Type B pancreatic cell (in vitro differentiated cells): ENCODE results near the gene IGFBP3. TPM values are rescaled to one million over a fixed set of nuclear protein-coding genes. Genes with fewer than 3 reads are reported as not detected.

Experiments
- DNase-seq: peaks from one replicate; pipeline ENCODE4 v3.0.0; 2021; ENCODE audit warnings: mixed read lengths; ENCODE audit not compliant: unreplicated experiment; ENCODE audit errors: extremely low spot score
- H3K27ac Mint-ChIP-seq: 2 replicates; pipeline ENCODE4 v1.8.0; 2021; ENCODE audit warnings: mild to moderate bottlenecking, mixed read lengths
- H3K27me3 Mint-ChIP-seq: 2 replicates; pipeline ENCODE4 v1.8.0; 2021; ENCODE audit warnings: mixed read lengths
- H3K36me3 Mint-ChIP-seq: 2 replicates; pipeline ENCODE4 v1.8.0; 2021; ENCODE audit warnings: mixed read lengths
- H3K4me1 Mint-ChIP-seq: one replicate; pipeline ENCODE4 v1.8.0; 2021; ENCODE audit warnings: mixed read lengths; ENCODE audit not compliant: unreplicated experiment
- H3K4me3 Mint-ChIP-seq: 2 replicates; pipeline ENCODE4 v1.8.0; 2021; ENCODE audit warnings: mild to moderate bottlenecking, mixed read lengths
- H3K9me3 Mint-ChIP-seq: 2 replicates; pipeline ENCODE4 v1.8.0; 2021; ENCODE audit warnings: mixed read lengths
- total RNA-seq: library from RNA; stranded (reverse); gene quantifications from 2 replicates; pipeline ENCODE4 v1.2.1, GENCODE V29; 2021; ENCODE audit warnings: low replicate concordance
- TF ChIP-seq, protein P1 (sequence below): fragments of 200-600 bp; sonication (generic); conservative IDR thresholded peaks from 2 replicates; pipeline ENCODE4 v1.5.0; 2021; ENCODE audit warnings: antibody characterized with exemption, mild to moderate bottlenecking

The IGFBP3 gene
- total RNA-seq, 1 donor from 2014 or later = 336 TPM

DNA sequence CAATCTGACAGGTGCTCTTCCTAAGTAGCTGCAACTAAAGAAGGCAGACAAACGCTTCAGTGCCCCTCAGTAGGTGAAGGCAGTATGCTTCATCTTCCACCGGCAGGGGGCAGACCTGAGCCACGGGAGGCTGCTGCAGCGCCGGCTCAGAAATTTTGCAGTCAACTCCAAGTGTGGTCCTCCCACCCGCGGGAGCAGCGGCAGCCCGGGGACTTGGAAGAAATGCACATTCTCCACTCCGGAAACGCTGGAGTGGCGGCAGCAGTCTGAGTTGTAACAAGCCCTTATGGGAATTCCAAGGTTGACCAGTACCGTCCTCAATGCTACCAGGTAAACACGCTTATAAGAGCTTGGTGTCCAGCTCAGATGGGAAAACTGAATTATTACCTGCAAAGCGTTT, 3.4 kb downstream of the IGFBP3 start:
- Mint-ChIP-seq H3K36me3 (peaks cover 18% of the 10 kb centered on the region), H3K27me3 (peaks cover 50% of the 10 kb centered on the region), H3K4me3 (peak overlapping the region; percentile 90), H3K9me3 (no peaks in the 10 kb centered on the region), H3K27ac (peak overlapping the region; percentile 79), H3K4me1 (peaks cover 15% of the 10 kb centered on the region)
- DNase-seq = peak; percentile 90
- TF ChIP-seq, protein P1, sequence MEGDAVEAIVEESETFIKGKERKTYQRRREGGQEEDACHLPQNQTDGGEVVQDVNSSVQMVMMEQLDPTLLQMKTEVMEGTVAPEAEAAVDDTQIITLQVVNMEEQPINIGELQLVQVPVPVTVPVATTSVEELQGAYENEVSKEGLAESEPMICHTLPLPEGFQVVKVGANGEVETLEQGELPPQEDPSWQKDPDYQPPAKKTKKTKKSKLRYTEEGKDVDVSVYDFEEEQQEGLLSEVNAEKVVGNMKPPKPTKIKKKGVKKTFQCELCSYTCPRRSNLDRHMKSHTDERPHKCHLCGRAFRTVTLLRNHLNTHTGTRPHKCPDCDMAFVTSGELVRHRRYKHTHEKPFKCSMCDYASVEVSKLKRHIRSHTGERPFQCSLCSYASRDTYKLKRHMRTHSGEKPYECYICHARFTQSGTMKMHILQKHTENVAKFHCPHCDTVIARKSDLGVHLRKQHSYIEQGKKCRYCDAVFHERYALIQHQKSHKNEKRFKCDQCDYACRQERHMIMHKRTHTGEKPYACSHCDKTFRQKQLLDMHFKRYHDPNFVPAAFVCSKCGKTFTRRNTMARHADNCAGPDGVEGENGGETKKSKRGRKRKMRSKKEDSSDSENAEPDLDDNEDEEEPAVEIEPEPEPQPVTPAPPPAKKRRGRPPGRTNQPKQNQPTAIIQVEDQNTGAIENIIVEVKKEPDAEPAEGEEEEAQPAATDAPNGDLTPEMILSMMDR = peak; percentile 98

DNA sequence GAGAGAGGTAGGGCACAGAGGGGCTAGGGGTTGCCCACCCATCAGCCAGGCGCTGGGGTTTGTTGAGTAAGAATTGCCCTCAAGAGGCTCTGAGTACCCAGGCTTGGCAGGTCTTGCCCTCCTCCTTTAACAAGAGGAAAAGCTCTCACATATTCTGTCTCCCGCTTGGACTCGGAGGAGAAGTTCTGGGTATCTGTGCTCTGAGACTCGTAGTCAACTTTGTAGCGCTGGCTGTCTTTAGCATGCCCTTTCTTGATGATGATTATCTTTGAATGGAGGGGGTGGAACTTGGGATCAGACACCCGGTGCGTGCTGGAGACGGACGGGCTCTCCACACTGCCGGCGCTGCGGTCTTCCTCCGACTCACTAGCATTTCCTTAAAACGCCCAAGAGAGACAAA, 4.0 kb downstream of the IGFBP3 start:
- H3K27ac Mint-ChIP-seq = peak overlapping the region; percentile 79

DNA sequence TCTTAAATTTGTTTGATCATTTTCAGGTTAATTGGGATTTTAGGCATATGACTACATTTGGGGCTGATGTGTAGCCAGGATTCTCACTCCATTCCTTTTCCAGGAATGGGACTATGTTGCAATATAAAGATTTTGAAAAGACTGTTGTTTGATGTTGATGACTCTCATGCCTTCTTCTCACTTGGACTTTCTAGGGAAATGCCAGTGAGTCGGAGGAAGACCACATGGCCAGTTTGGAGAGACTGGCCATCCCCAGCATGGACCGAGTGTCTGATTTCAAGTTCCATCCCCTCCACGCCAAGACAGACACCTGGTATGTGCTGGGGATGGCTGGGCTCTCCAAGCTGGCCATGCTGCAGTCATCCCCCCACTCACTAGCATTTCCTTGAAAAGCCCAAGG, 5.5 kb downstream of the IGFBP3 start:
- H3K4me1 Mint-ChIP-seq = peaks cover 6% of the 10 kb centered on the region
- H3K27ac Mint-ChIP-seq = peak overlapping the region; percentile 71
- H3K9me3 Mint-ChIP-seq = no peaks in the 10 kb centered on the region
- peak overlapping the region; percentile 22 for H3K4me3 Mint-ChIP-seq
- H3K27me3 Mint-ChIP-seq = peaks cover 37% of the 10 kb centered on the region
- no peak for DNase-seq
- peaks cover 22% of the 10 kb centered on the region for H3K36me3 Mint-ChIP-seq
- TF ChIP-seq, protein P1 = no peak

More for the DNA sequence above, 4.0 kb downstream of the IGFBP3 start:
- Mint-ChIP-seq H3K9me3 (no peaks in the 10 kb centered on the region), H3K27me3 (peaks cover 44% of the 10 kb centered on the region), H3K4me3 (peak overlapping the region; percentile 90), H3K4me1 (peaks cover 9% of the 10 kb centered on the region), H3K36me3 (peaks cover 22% of the 10 kb centered on the region)
- DNase-seq = no peak
- TF ChIP-seq, protein P1 = no peak

DNA sequence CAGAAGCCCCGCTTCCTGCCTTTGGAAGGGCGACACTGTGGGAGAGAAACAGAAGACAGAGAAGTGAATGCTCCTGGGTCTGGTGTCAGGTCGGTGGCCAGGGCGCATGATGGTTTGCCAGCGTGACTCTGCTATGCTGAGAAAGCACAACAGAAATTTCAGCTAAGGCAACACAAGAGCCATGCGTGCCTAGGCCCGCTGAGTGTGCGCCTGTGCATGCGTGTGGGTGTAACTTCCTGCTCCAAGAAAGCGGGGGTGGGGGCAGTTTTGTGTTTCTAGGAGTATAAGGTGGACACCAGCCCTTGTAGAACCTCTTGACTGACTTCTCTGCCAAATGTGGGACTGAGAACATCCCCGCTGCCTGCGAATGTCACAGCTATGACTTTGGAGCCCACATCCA, 6.2 kb downstream of the IGFBP3 start:
- Mint-ChIP-seq H3K4me3 (no peak overlapping the region), H3K27ac (peak overlapping the region; percentile 85), H3K9me3 (no peaks in the 10 kb centered on the region), H3K4me1 (peaks cover 6% of the 10 kb centered on the region), H3K36me3 (peaks cover 22% of the 10 kb centered on the region), H3K27me3 (peaks cover 32% of the 10 kb centered on the region)
- DNase-seq = no peak
- TF ChIP-seq, protein P1 = no peak

DNA sequence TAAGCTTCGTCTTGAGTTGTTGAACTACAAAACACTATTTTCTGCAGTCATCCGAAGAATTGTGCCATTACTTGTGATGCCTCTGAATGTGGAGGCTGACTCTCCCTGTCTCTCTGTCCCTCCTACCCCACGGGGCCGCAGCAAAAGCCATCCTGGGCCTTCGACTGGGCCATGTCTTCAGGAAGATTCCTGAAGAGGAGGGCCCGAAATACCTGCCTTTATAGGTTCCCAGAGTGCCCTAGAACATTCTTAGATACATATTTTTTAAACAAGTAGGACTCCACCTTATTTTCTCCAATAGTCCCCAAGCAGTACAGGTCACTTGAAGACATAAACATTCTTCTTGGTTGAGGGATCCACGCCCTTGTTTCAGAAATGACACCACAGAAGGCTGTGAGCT, 8.1 kb downstream of the IGFBP3 start:
- H3K9me3 Mint-ChIP-seq = no peaks in the 10 kb centered on the region
- H3K27ac Mint-ChIP-seq = peak overlapping the region; percentile 60
- TF ChIP-seq, protein P1 = no peak
- peaks cover 22% of the 10 kb centered on the region for H3K36me3 Mint-ChIP-seq
- H3K27me3 Mint-ChIP-seq = peaks cover 12% of the 10 kb centered on the region
- H3K4me1 Mint-ChIP-seq = peaks cover 6% of the 10 kb centered on the region
- DNase-seq = no peak
- no peak overlapping the region for H3K4me3 Mint-ChIP-seq

DNA sequence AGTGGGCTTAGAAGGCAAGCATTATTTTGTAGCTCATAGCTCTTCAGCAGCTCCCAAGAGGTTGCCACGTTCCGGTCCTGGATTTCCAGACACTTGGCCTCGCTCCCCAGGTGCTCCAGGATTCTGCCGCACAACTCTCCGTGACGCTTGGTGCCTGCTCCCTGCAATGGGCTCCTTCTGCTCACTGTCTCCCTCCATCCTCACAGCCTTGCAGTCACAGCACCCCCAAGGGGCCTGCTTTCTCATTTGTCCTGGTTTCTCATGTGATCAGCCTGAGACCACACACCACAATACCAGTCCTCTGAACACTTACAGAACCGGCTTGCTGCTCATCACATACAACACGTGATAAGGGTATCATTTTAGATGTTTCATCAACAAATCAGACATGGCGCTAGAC, 9.8 kb downstream of the IGFBP3 start:
- no peaks in the 10 kb centered on the region for H3K9me3 Mint-ChIP-seq
- TF ChIP-seq, protein P1 = no peak
- no peak for DNase-seq
- H3K27me3 Mint-ChIP-seq = peaks cover 3% of the 10 kb centered on the region
- H3K4me3 Mint-ChIP-seq = peak overlapping the region; percentile 6
- peaks cover 18% of the 10 kb centered on the region for H3K36me3 Mint-ChIP-seq
- H3K4me1 Mint-ChIP-seq = no peaks in the 10 kb centered on the region
- H3K27ac Mint-ChIP-seq = peak overlapping the region; percentile 91
